GM23338 (cell line): ENCODE measurements around the gene PAGR1. TPM values are rescaled to one million over a fixed set of nuclear protein-coding genes. Genes with fewer than 3 reads are reported as not detected.
"Not testable (repeated sequence)": the region's sequence is repeated elsewhere in the genome, so short reads cannot be mapped to it uniquely, and the experiment has no call there.

Experiments
- ATAC-seq: fragments of 200-7000 bp; cut with Tn5 transposase; 3 replicates; pipeline ENCODE4 v1.9.1; 2020
- DNase-seq: peaks from one replicate; pipeline ENCODE4 v3.0.0-alpha.2; 2015; ENCODE audit warnings: low spot score
- H2AFZ ChIP-seq: fragments of 200-600 bp; sonication (generic); 2 replicates; pipeline ENCODE4 v1.8.0; 2016; ENCODE audit warnings: antibody characterized with exemption, mild to moderate bottlenecking, moderate library complexity
- H3F3A ChIP-seq: fragments of 200-600 bp; sonication (generic); replicated peaks from 2 replicates; pipeline ENCODE4 v1.8.0; 2017; ENCODE audit warnings: antibody characterized with exemption, mixed run types, low read depth
- H3K27ac ChIP-seq: fragments of 200-600 bp; sonication (generic); 2 replicates; pipeline ENCODE4 v1.6.1; 2016; ENCODE audit warnings: low read depth
- H3K27me3 ChIP-seq: fragments of 200-600 bp; sonication (generic); 2 replicates; pipeline ENCODE4 v1.8.0; 2016; ENCODE audit warnings: mild to moderate bottlenecking, mixed run types, moderate library complexity; ENCODE audit not compliant: insufficient read depth
- H3K36me3 ChIP-seq: fragments of 200-600 bp; sonication (generic); 2 replicates; pipeline ENCODE4 v1.8.0; 2016; ENCODE audit warnings: mild to moderate bottlenecking; ENCODE audit not compliant: insufficient read depth
- H3K4me1 ChIP-seq: fragments of 200-600 bp; sonication (generic); 2 replicates; pipeline ENCODE4 v1.8.0; 2016; ENCODE audit warnings: mild to moderate bottlenecking, moderate library complexity; ENCODE audit not compliant: insufficient read depth
- H3K4me2 ChIP-seq: fragments of 200-600 bp; sonication (generic); 2 replicates; pipeline ENCODE4 v1.7.1; 2017; ENCODE audit warnings: mixed run types
- H3K4me3 ChIP-seq: fragments of 200-600 bp; sonication (generic); 2 replicates; pipeline ENCODE4 v1.6.1; 2016; ENCODE audit warnings: mixed run types
- H3K79me2 ChIP-seq: fragments of 200-600 bp; sonication (generic); replicated peaks from 2 replicates; pipeline ENCODE4 v1.8.0; 2017; ENCODE audit warnings: mild to moderate bottlenecking; ENCODE audit not compliant: insufficient read depth
- H3K9me2 ChIP-seq: fragments of 200-600 bp; sonication (generic); 2 replicates; pipeline ENCODE4 v1.8.0; 2017; ENCODE audit not compliant: insufficient read depth
- H4K20me1 ChIP-seq: fragments of 200-600 bp; sonication (generic); replicated peaks from 2 replicates; pipeline ENCODE4 v1.8.0; 2017; ENCODE audit warnings: mild to moderate bottlenecking; ENCODE audit not compliant: insufficient read depth
- H3K27ac Mint-ChIP-seq: 2 replicates; pipeline ENCODE4 v1.8.0; 2020; ENCODE audit warnings: inconsistent platforms, mild to moderate bottlenecking, moderate library complexity, mixed read lengths
- H3K27me3 Mint-ChIP-seq: 3 replicates; pipeline ENCODE4 v1.8.0; 2022; ENCODE audit warnings: low read depth, mild to moderate bottlenecking, moderate library complexity, mixed read lengths, inconsistent platforms; ENCODE audit not compliant: insufficient read depth, poor library complexity
- H3K36me3 Mint-ChIP-seq: 3 replicates; pipeline ENCODE4 v1.8.0; 2021; ENCODE audit warnings: low read depth, mild to moderate bottlenecking, inconsistent platforms, moderate library complexity, mixed read lengths
- H3K4me1 Mint-ChIP-seq: 3 replicates; pipeline ENCODE4 v1.8.0; 2020; ENCODE audit warnings: mild to moderate bottlenecking, inconsistent platforms, mixed read lengths
- H3K4me3 Mint-ChIP-seq: 3 replicates; pipeline ENCODE4 v1.8.0; 2021; ENCODE audit warnings: moderate library complexity, mild to moderate bottlenecking, inconsistent platforms, mixed read lengths
- H3K9me3 Mint-ChIP-seq: 3 replicates; pipeline ENCODE4 v1.8.0; 2020; ENCODE audit warnings: moderate library complexity, mild to moderate bottlenecking, inconsistent platforms, mixed read lengths
- CREB1 ChIP-seq: fragments of 250-450 bp; sonication (Bioruptor Pico); IDR thresholded peaks from 2 replicates; pipeline ENCODE4 v1.5.0; 2020; ENCODE audit warnings: low read depth, mild to moderate bottlenecking, moderate library complexity
- ETS1 ChIP-seq: IDR thresholded peaks from 2 replicates; pipeline ENCODE4 v1.6.1; 2016; ENCODE audit warnings: antibody characterized with exemption
- EZH2 ChIP-seq: fragments of 200-600 bp; sonication (generic); IDR thresholded peaks from one replicate; pipeline ENCODE4 v1.8.0; 2017; ENCODE audit warnings: antibody characterized with exemption, mild to moderate bottlenecking, low read depth; ENCODE audit not compliant: unreplicated experiment
- EZH2phosphoT487 ChIP-seq: fragments of 200-600 bp; sonication (generic); IDR thresholded peaks from one replicate; pipeline ENCODE4 v1.8.1; 2018; ENCODE audit warnings: antibody characterized with exemption; ENCODE audit not compliant: unreplicated experiment
- JUNB ChIP-seq: IDR thresholded peaks from one replicate; pipeline ENCODE4 v1.6.1; 2016; ENCODE audit warnings: antibody characterized with exemption; ENCODE audit not compliant: unreplicated experiment
- POLR2AphosphoS5 ChIP-seq: IDR thresholded peaks from 2 replicates; pipeline ENCODE4 v1.6.1; 2016; ENCODE audit warnings: antibody characterized with exemption, low read depth
- REST ChIP-seq: IDR thresholded peaks from one replicate; pipeline ENCODE4 v1.6.1; 2018; ENCODE audit warnings: antibody characterized with exemption; ENCODE audit not compliant: unreplicated experiment
- ZNF331 ChIP-seq: fragments of 250-450 bp; sonication (Bioruptor Pico); IDR thresholded peaks from 2 replicates; pipeline ENCODE4 v1.5.0; 2020; ENCODE audit warnings: low read depth, mild to moderate bottlenecking, moderate library complexity
- ZNF462 ChIP-seq: fragments of 250-450 bp; sonication (Bioruptor Pico); IDR thresholded peaks from 2 replicates; pipeline ENCODE4 v1.5.0; 2020; ENCODE audit warnings: mild to moderate bottlenecking, moderate library complexity
- polyA plus RNA-seq: library from polyadenylated mRNA; unstranded; fragments of >200 nt; fragmentation: Nextera tagmentation; extraction: Ambion mirVana; gene quantifications from 2 replicates; pipeline ENCODE4 v1.2.1, GENCODE V29; 2016
- total RNA-seq: library from RNA; depleted of rRNA; stranded (reverse); fragments of >200 nt; shearing (Covaris generic); gene quantifications from 2 replicates; pipeline ENCODE4 v1.2.3, GENCODE V29; 2014

The PAGR1 gene
- total and polyA plus RNA-seq, 2 experiments from 2014 or later = 67.6 to 78.7 TPM

GRCh38 chr16:29831490-29831889 is 15.5 kb downstream of the PAGR1 start (continued):
- TF ChIP-seq JUNB = no peak

- not testable (repeated sequence) for H3K4me1 ChIP-seq, H3K9me2 ChIP-seq, H3K4me2 ChIP-seq, H3K27ac ChIP-seq, ATAC-seq, H4K20me1 ChIP-seq, H2AFZ ChIP-seq, H3K27me3 ChIP-seq, DNase-seq, H3K27me3 Mint-ChIP-seq, H3F3A ChIP-seq, H3K36me3 ChIP-seq, H3K4me1 Mint-ChIP-seq, H3K36me3 Mint-ChIP-seq, H3K79me2 ChIP-seq, H3K4me3 ChIP-seq, H3K9me3 Mint-ChIP-seq, H3K4me3 Mint-ChIP-seq, H3K27ac Mint-ChIP-seq
Measured at GRCh38 chr16:29833219-29833618, 17.3 kb downstream of the PAGR1 start.

- H3K9me2 ChIP-seq = no peaks in the 10 kb centered on the region
- Mint-ChIP-seq H3K36me3 (no peaks in the 10 kb centered on the region), H3K27ac (no peak overlapping the region), H3K27me3 (peaks cover 2% of the 10 kb centered on the region), H3K9me3 (no peaks in the 10 kb centered on the region), H3K4me3 (no peak overlapping the region), H3K4me1 (no peaks in the 10 kb centered on the region; the same call in 2 of the 3 replicates)
- no peaks in the 10 kb centered on the region for H3F3A ChIP-seq
- no peaks in the 10 kb centered on the region for H4K20me1 ChIP-seq
- H3K79me2 ChIP-seq = no peaks in the 10 kb centered on the region
- no peak for DNase-seq
- H3K27me3 ChIP-seq = no peaks in the 10 kb centered on the region
- no peak overlapping the region for H3K4me2 ChIP-seq
- no peak for ATAC-seq
- no peaks in the 10 kb centered on the region for H3K4me1 ChIP-seq
- H3K4me3 ChIP-seq = no peak overlapping the region
- no peak overlapping the region for H3K27ac ChIP-seq
- H3K36me3 ChIP-seq = no peaks in the 10 kb centered on the region
- no peak overlapping the region for H2AFZ ChIP-seq
- TF ChIP-seq REST (no peak), JUNB (no peak), CREB1 (no peak), POLR2AphosphoS5 (no peak), ZNF462 (CRISPR knock-in tag) (no peak), ZNF331 (CRISPR knock-in tag) (no peak), ETS1 (no peak), EZH2 (no peak), EZH2phosphoT487 (no peak)
Measured at GRCh38 chr16:29834079-29834478, 18.1 kb downstream of the PAGR1 start.
